GM12878 (cell line): ENCODE data around the gene GZF1. TPM values are rescaled to one million over a fixed set of nuclear protein-coding genes. Genes with fewer than 3 reads are reported as not detected.

Source experiments
- ASH2L ChIP-seq: fragments of 300-600, 200-600 bp; sonication (generic); IDR thresholded peaks from 2 replicates; pipeline ENCODE4 v1.6.1; 2017; ENCODE audit warnings: low read depth, mild to moderate bottlenecking, borderline replicate concordance
- BACH1 ChIP-seq: fragments of 450-650 bp; IDR thresholded peaks from 2 replicates; pipeline ENCODE4 v1.6.1; 2017; ENCODE audit warnings: mild to moderate bottlenecking, borderline replicate concordance
- CEBPB ChIP-seq, 2 experiments: fragments of 150-350 bp in 1 of 2; IDR thresholded peaks; 2 replicates each; pipeline ENCODE4 v1.6.1; 2012 to 2014; ENCODE audit warnings: low read depth in 2 of 2, low read length in 2 of 2, borderline replicate concordance in 1 of 2, inconsistent platforms in 1 of 2
- CREB1 ChIP-seq: IDR thresholded peaks from 2 replicates; pipeline ENCODE4 v1.6.1; 2012; ENCODE audit warnings: low read depth, mild to moderate bottlenecking, inconsistent platforms
- CREM ChIP-seq: IDR thresholded peaks from 2 replicates; pipeline ENCODE4 v1.6.1; 2014; ENCODE audit warnings: antibody characterized with exemption, low read depth
- GATAD2B ChIP-seq: fragments of 450-650 bp; conservative IDR thresholded peaks from 2 replicates; pipeline ENCODE4 v1.6.1; 2017; ENCODE audit warnings: low read depth, mild to moderate bottlenecking, moderate library complexity
- HCFC1 ChIP-seq: fragments of 150-350 bp; IDR thresholded peaks from 2 replicates; pipeline ENCODE4 v1.6.1; 2014; ENCODE audit warnings: low read length
- KAT2A ChIP-seq: conservative IDR thresholded peaks from 2 replicates; pipeline ENCODE4 v1.6.1; 2011; ENCODE audit warnings: low read depth, low read length; ENCODE audit not compliant: control insufficient read depth
- KLF5 ChIP-seq: fragments of 450-650 bp; IDR thresholded peaks from 2 replicates; pipeline ENCODE4 v1.6.1; 2014; ENCODE audit warnings: mild to moderate bottlenecking; ENCODE audit not compliant: partially characterized antibody
- PAX8 ChIP-seq: fragments of 450-650 bp; IDR thresholded peaks from 2 replicates; pipeline ENCODE4 v1.6.1; 2017; ENCODE audit warnings: mild to moderate bottlenecking, moderate library complexity
- SMARCA5 ChIP-seq: fragments of 450-650 bp; IDR thresholded peaks from 2 replicates; pipeline ENCODE4 v1.6.1; 2017; ENCODE audit warnings: mild to moderate bottlenecking
- SPI1 ChIP-seq: IDR thresholded peaks from 2 replicates; pipeline ENCODE4 v1.6.1; 2011; ENCODE audit warnings: low read depth, mild to moderate bottlenecking, low read length, moderate library complexity, borderline replicate concordance; ENCODE audit not compliant: insufficient read depth
- SREBF1 ChIP-seq: IDR thresholded peaks from 2 replicates; pipeline ENCODE4 v1.6.1; 2012; ENCODE audit warnings: mild to moderate bottlenecking, low read length
- STAT3 ChIP-seq: IDR thresholded peaks from 2 replicates; pipeline ENCODE4 v1.6.1; 2011; ENCODE audit warnings: low read depth, low read length, improper control_type of control experiment
- YY1 ChIP-seq: IDR thresholded peaks from 2 replicates; pipeline ENCODE4 v1.6.1; 2011; ENCODE audit warnings: low read depth, mild to moderate bottlenecking, low read length
- ZNF384 ChIP-seq: IDR thresholded peaks from 2 replicates; pipeline ENCODE4 v1.6.1; 2012; ENCODE audit warnings: low read depth, mild to moderate bottlenecking, low read length, improper control_type of control experiment, borderline replicate concordance
- polyA plus RNA-seq, 11 experiments: library from polyadenylated mRNA; depleted of rRNA in 4 of 11; unstranded in 6 of 11; stranded (reverse) in 5 of 11; fragments of >200 nt; fragmentation: Nextera tagmentation in 4 of 11; fragmentation: Illumina TruSeq in 1 of 11; extraction: Ambion mirVana in 4 of 11; extraction: Trizol in 1 of 11; gene quantifications; 1 replicate in 1 of 11; 2 replicates in 10 of 11; pipeline versions ENCODE4 v1.2.1 to v1.2.3, GENCODE V29; 2011 to 2016; ENCODE audit warnings: inconsistent platforms in 2 of 11, missing spikeins in 2 of 11, low read depth in 1 of 11
- total RNA-seq, 4 experiments: library from RNA; depleted of rRNA in 3 of 4; stranded (reverse); fragments of >200 nt in 3 of 4; fragmentation: Illumina TruSeq in 1 of 4; extraction: Trizol in 1 of 4; gene quantifications; 2 replicates each; pipeline versions ENCODE4 v1.2.1 to v1.2.3, GENCODE V29; 2013 to 2021
- TF ChIP-seq, protein P1 (sequence below): fragments of 450-650 bp; IDR thresholded peaks from 2 replicates; pipeline ENCODE4 v1.6.1; 2016; ENCODE audit warnings: mild to moderate bottlenecking, moderate library complexity, borderline replicate concordance
- TF ChIP-seq, protein P2 (sequence below): fragments of 450-650 bp; conservative IDR thresholded peaks from 2 replicates; pipeline ENCODE4 v1.6.1; 2017; ENCODE audit warnings: mild to moderate bottlenecking, moderate library complexity
- TF ChIP-seq, protein P3 (sequence below): fragments of 450-650 bp; IDR thresholded peaks from 2 replicates; pipeline ENCODE4 v1.6.1; 2016; ENCODE audit warnings: mild to moderate bottlenecking
- TF ChIP-seq, protein P4 (sequence below): fragments of 150-350 bp; IDR thresholded peaks from 2 replicates; pipeline ENCODE4 v1.6.1; 2016; ENCODE audit warnings: low read depth, low read length

The GZF1 gene
- total and polyA plus RNA-seq, 10 of the 15 experiments (the other 5 are each of a cell fraction or from before 2014, with no cell fraction given), result 2.2 to 19.5 (median 9.7) TPM

DNA sequence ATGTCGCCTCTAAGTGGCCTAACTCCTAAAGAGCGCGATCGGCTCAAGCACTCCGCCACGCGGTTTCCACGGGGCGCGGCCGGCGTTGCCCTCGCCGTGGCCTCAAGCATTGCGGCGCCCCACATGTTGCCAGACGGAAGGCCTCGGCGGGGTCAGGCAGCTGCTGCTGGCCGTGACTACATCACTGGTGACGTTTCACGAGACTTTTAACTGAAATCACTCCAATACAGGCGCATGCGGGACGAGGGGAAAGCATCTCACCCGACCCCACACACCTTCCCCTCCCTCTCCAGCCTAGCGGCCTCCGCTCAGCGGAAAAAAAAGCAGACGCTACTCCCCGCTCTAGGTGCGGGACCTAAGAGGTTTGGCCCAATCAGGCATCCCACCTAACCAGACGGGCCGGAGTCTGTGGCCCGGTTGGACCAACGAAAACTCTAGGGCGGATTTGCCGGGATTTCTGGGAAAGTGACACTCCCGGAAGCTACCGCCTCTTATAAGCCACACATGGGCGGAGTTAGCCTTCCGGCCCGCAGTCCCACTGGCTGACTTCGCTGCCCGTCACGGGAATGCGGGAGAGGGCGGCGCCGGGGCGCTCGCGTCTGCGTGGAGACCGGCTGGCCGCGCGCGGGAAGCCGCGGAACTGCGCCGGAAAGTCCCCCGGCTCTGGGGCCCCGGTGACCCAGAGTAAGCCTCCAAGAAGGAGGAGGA lies 11.6 kb upstream of the GZF1 start, which contains the start of gene NXT1 (continued):
- TF ChIP-seq, protein P1, sequence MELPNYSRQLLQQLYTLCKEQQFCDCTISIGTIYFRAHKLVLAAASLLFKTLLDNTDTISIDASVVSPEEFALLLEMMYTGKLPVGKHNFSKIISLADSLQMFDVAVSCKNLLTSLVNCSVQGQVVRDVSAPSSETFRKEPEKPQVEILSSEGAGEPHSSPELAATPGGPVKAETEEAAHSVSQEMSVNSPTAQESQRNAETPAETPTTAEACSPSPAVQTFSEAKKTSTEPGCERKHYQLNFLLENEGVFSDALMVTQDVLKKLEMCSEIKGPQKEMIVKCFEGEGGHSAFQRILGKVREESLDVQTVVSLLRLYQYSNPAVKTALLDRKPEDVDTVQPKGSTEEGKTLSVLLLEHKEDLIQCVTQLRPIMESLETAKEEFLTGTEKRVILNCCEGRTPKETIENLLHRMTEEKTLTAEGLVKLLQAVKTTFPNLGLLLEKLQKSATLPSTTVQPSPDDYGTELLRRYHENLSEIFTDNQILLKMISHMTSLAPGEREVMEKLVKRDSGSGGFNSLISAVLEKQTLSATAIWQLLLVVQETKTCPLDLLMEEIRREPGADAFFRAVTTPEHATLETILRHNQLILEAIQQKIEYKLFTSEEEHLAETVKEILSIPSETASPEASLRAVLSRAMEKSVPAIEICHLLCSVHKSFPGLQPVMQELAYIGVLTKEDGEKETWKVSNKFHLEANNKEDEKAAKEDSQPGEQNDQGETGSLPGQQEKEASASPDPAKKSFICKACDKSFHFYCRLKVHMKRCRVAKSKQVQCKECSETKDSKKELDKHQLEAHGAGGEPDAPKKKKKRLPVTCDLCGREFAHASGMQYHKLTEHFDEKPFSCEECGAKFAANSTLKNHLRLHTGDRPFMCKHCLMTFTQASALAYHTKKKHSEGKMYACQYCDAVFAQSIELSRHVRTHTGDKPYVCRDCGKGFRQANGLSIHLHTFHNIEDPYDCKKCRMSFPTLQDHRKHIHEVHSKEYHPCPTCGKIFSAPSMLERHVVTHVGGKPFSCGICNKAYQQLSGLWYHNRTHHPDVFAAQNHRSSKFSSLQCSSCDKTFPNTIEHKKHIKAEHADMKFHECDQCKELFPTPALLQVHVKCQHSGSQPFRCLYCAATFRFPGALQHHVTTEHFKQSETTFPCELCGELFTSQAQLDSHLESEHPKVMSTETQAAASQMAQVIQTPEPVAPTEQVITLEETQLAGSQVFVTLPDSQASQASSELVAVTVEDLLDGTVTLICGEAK, result peak; percentile 94
- no peak; the same call in 1 of the 2 replicates for TF ChIP-seq SREBF1
- TF ChIP-seq, protein P2, sequence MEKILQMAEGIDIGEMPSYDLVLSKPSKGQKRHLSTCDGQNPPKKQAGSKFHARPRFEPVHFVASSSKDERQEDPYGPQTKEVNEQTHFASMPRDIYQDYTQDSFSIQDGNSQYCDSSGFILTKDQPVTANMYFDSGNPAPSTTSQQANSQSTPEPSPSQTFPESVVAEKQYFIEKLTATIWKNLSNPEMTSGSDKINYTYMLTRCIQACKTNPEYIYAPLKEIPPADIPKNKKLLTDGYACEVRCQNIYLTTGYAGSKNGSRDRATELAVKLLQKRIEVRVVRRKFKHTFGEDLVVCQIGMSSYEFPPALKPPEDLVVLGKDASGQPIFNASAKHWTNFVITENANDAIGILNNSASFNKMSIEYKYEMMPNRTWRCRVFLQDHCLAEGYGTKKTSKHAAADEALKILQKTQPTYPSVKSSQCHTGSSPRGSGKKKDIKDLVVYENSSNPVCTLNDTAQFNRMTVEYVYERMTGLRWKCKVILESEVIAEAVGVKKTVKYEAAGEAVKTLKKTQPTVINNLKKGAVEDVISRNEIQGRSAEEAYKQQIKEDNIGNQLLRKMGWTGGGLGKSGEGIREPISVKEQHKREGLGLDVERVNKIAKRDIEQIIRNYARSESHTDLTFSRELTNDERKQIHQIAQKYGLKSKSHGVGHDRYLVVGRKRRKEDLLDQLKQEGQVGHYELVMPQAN, result peak; percentile 60
- TF ChIP-seq HCFC1, result peak; percentile 74
- peak; percentile 61 for TF ChIP-seq SMARCA5
- TF ChIP-seq, protein P3, sequence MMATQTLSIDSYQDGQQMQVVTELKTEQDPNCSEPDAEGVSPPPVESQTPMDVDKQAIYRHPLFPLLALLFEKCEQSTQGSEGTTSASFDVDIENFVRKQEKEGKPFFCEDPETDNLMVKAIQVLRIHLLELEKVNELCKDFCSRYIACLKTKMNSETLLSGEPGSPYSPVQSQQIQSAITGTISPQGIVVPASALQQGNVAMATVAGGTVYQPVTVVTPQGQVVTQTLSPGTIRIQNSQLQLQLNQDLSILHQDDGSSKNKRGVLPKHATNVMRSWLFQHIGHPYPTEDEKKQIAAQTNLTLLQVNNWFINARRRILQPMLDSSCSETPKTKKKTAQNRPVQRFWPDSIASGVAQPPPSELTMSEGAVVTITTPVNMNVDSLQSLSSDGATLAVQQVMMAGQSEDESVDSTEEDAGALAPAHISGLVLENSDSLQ, result peak; percentile 99
- no peak for TF ChIP-seq KLF5
- peak; percentile 70 for TF ChIP-seq ZNF384
- TF ChIP-seq, protein P4, sequence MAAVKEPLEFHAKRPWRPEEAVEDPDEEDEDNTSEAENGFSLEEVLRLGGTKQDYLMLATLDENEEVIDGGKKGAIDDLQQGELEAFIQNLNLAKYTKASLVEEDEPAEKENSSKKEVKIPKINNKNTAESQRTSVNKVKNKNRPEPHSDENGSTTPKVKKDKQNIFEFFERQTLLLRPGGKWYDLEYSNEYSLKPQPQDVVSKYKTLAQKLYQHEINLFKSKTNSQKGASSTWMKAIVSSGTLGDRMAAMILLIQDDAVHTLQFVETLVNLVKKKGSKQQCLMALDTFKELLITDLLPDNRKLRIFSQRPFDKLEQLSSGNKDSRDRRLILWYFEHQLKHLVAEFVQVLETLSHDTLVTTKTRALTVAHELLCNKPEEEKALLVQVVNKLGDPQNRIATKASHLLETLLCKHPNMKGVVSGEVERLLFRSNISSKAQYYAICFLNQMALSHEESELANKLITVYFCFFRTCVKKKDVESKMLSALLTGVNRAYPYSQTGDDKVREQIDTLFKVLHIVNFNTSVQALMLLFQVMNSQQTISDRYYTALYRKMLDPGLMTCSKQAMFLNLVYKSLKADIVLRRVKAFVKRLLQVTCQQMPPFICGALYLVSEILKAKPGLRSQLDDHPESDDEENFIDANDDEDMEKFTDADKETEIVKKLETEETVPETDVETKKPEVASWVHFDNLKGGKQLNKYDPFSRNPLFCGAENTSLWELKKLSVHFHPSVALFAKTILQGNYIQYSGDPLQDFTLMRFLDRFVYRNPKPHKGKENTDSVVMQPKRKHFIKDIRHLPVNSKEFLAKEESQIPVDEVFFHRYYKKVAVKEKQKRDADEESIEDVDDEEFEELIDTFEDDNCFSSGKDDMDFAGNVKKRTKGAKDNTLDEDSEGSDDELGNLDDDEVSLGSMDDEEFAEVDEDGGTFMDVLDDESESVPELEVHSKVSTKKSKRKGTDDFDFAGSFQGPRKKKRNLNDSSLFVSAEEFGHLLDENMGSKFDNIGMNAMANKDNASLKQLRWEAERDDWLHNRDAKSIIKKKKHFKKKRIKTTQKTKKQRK, result peak; percentile 67
- peak; percentile 66 for TF ChIP-seq GATAD2B
- TF ChIP-seq STAT3, result 0 out of 2 replicates have a peak, but pooled peaks have one; percentile 43
- TF ChIP-seq CEBPB (IDR thresholded peaks at IDR 0.05; ENCODE audit: borderline replicate concordance in 1 of 2, low read depth in 2 of 2, low read length in 2 of 2), result no peak
- no peak for TF ChIP-seq KAT2A
- no peak for TF ChIP-seq SPI1
- TF ChIP-seq PAX8, result no peak
- TF ChIP-seq YY1, result peak; percentile 17
- 0 out of 2 replicates have a peak, but pooled peaks have one; percentile 19 for TF ChIP-seq ASH2L
- TF ChIP-seq BACH1, result peak; percentile 78
- peak; percentile 67; the same call in 1 of the 2 replicates for TF ChIP-seq CREM
- TF ChIP-seq CREB1, result peak; percentile 81
